WTC11 (cell line): ENCODE data around the gene LCTL. TPM values are rescaled to one million over a fixed set of nuclear protein-coding genes. Genes with fewer than 3 reads are reported as not detected.
"Not testable (repeated sequence)": the region's sequence is repeated elsewhere in the genome, so short reads cannot be mapped to it uniquely, and the experiment has no call there.

Experiments used
- ATAC-seq: fragments of 200-7000 bp; cut with Tn5 transposase; 2 replicates; pipeline ENCODE4 v1.10.0; 2021; ENCODE audit warnings: mild to moderate bottlenecking, moderate library complexity
- CTCF ChIA-PET: fragments of 300-600 bp; sonication (Branson Sonifier 250); formaldehyde crosslinking; loops from one replicate; lab custom pipeline; 2021; ENCODE audit warnings: antibody characterized with exemption; lab: Charles Lee
- POLR2A ChIA-PET: fragments of 350-600 bp; sonication (Branson Sonifier 250); formaldehyde crosslinking; loops from one replicate; lab custom pipeline; 2021; ENCODE audit warnings: antibody characterized with exemption; lab: Charles Lee
- DNase-seq: peaks from one replicate; pipeline ENCODE4 v3.0.0; 2021; ENCODE audit warnings: low spot score
- H3K27ac Mint-ChIP-seq: 2 replicates; pipeline ENCODE4 v1.8.0; 2021; ENCODE audit warnings: mixed read lengths
- H3K27me3 Mint-ChIP-seq: 2 replicates; pipeline ENCODE4 v1.8.0; 2021; ENCODE audit warnings: low read depth, mild to moderate bottlenecking, moderate library complexity, mixed read lengths
- H3K36me3 Mint-ChIP-seq: 2 replicates; pipeline ENCODE4 v1.8.0; 2021; ENCODE audit warnings: mixed read lengths
- H3K4me1 Mint-ChIP-seq: 2 replicates; pipeline ENCODE4 v1.8.0; 2022; ENCODE audit warnings: mixed read lengths
- H3K4me3 Mint-ChIP-seq: 2 replicates; pipeline ENCODE4 v1.8.0; 2021; ENCODE audit warnings: mild to moderate bottlenecking, moderate library complexity, mixed read lengths
- H3K9me3 Mint-ChIP-seq: 2 replicates; pipeline ENCODE4 v1.8.0; 2021; ENCODE audit warnings: mixed read lengths
- AFF4 ChIP-seq: sonication (generic); formaldehyde crosslinking; IDR thresholded peaks from 2 replicates; pipeline ENCODE4 v1.8.1; 2023; ENCODE audit warnings: mild to moderate bottlenecking, missing genetic modification reagents, borderline replicate concordance
- ATF1 ChIP-seq: sonication (generic); formaldehyde crosslinking; IDR thresholded peaks from 2 replicates; pipeline ENCODE4 v1.8.1; 2023; ENCODE audit warnings: mild to moderate bottlenecking, moderate library complexity, missing genetic modification reagents
- ATF6 ChIP-seq: sonication (generic); formaldehyde crosslinking; IDR thresholded peaks from 2 replicates; pipeline ENCODE4 v1.8.1; 2023; ENCODE audit warnings: mild to moderate bottlenecking, missing genetic modification reagents
- CBFB ChIP-seq: sonication (generic); formaldehyde crosslinking; IDR thresholded peaks from 2 replicates; pipeline ENCODE4 v1.8.1; 2022; ENCODE audit warnings: mild to moderate bottlenecking, low read depth, missing genetic modification reagents
- ELF4 ChIP-seq: sonication (generic); formaldehyde crosslinking; IDR thresholded peaks from 2 replicates; pipeline ENCODE4 v1.8.1; 2022; ENCODE audit warnings: low read depth, mild to moderate bottlenecking, moderate library complexity, missing genetic modification reagents
- EMX1 ChIP-seq: fragments of 250-450 bp; sonication (Bioruptor Pico); IDR thresholded peaks from 2 replicates; pipeline ENCODE4 v1.8.0; 2021; ENCODE audit warnings: mild to moderate bottlenecking
- ETV6 ChIP-seq: sonication (generic); formaldehyde crosslinking; IDR thresholded peaks from 2 replicates; pipeline ENCODE4 v1.8.1; 2022; ENCODE audit warnings: mild to moderate bottlenecking, missing genetic modification reagents
- GTF2I ChIP-seq: fragments of 250-450 bp; sonication (Bioruptor Pico); conservative IDR thresholded peaks from 2 replicates; pipeline ENCODE4 v1.4.0; 2021; ENCODE audit warnings: mild to moderate bottlenecking
- PRRX2 ChIP-seq: fragments of 250-450 bp; sonication (Bioruptor Pico); IDR thresholded peaks from 2 replicates; pipeline ENCODE4 v1.8.0; 2021; ENCODE audit warnings: mild to moderate bottlenecking
- ZNF532 ChIP-seq: fragments of 250-450 bp; sonication (Bioruptor Pico); IDR thresholded peaks from 2 replicates; pipeline ENCODE4 v1.9.0; 2021; ENCODE audit warnings: mild to moderate bottlenecking, borderline replicate concordance
- total RNA-seq: library from RNA; stranded (reverse); gene quantifications from 3 replicates; pipeline ENCODE4 v1.2.3, GENCODE V29; 2021

The LCTL gene
- total RNA-seq, 1 experiment from 2014 or later: 2.2 TPM

DNA sequence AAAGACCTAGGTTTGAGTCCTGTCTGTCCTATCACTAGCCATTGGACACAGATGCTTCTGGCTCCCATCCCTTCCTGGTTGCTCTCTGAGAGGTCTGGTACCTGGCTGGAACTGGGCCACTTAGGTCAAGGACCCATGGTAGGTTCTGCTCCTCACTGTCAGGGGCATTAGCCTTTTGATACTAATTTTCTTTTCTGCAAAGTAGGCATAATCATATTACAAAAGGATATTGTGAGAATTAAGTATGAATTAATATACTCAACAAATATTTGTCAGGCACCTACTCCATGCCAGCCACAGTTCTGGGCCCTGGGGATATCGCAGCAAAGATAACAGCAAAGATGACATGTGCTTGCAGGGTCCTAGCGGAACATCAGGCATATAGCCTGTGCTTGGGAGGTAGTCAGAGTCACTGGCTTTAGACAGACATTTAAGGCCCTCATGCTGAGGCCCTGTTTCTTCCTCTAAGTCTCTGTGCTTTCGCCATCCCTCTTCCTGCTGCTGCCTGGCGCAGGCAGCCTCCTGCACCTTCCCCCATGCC, 25.6 kb upstream of the LCTL start (continued):
- TF ChIP-seq ZNF532 (CRISPR knock-in tag): no peak
- no peak for TF ChIP-seq ATF6 (CRISPR knock-in tag)

GRCh38 chr15:66590435-66590834, 24.6 kb upstream of the LCTL start:
- Mint-ChIP-seq H3K27me3 (no peaks in the 10 kb centered on the region; the same call in 1 of the 2 replicates), H3K36me3 (no peaks in the 10 kb centered on the region), H3K27ac (no peak overlapping the region), H3K4me3 (no peak overlapping the region), H3K9me3 (no peaks in the 10 kb centered on the region), H3K4me1 (peaks cover 23% of the 10 kb centered on the region)
- no peak for DNase-seq
- ChIA-PET POLR2A (no interaction called here), CTCF (interaction anchor here (0.6 kb wide), 1 partner anchor 17 kb away, joined by 4 read pairs; no protein-coding TSS in a partner anchor)
- no peak for ATAC-seq
- TF ChIP-seq ELF4 (CRISPR knock-in tag): no peak
- no peak for TF ChIP-seq AFF4
- TF ChIP-seq ETV6 (CRISPR knock-in tag): no peak
- TF ChIP-seq CBFB (CRISPR knock-in tag): no peak
- no peak for TF ChIP-seq EMX1 (CRISPR knock-in tag)
- TF ChIP-seq ATF1 (CRISPR knock-in tag): no peak
- no peak for TF ChIP-seq PRRX2 (CRISPR knock-in tag)
- TF ChIP-seq GTF2I (CRISPR knock-in tag): no peak
- TF ChIP-seq, all 79 proteins: peak for 0

DNA sequence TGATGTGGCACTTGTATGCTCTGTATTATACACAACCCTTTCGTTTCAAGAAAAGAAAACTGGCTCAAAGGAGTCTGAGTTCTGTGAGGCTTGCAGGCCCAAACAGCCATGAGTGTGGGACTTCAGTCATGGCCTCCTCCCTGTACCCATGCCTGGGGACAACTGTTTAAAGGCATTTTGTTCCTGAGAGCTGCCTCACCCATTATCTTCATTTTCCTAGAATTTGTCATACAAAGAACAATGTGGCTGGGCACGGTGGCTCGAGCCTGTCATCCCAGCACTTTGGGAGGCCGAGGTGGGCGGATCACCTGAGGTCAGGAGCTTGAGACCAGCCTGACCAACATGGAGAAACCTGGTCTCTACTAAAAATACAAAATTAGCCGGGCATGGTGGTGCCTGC, 23.6 kb upstream of the LCTL start:
- ATAC-seq, DNase-seq, H3K36me3 Mint-ChIP-seq, POLR2A ChIA-PET, H3K27me3 Mint-ChIP-seq, H3K9me3 Mint-ChIP-seq, H3K27ac Mint-ChIP-seq, H3K4me3 Mint-ChIP-seq: not testable (repeated sequence)
- peaks cover 23% of the 10 kb centered on the region for H3K4me1 Mint-ChIP-seq
- CTCF ChIA-PET: interaction anchor here (0.7 to 2.2 kb wide), 5 partner anchors 14 to 262 kb away, joined by 3 to 15 read pairs (median 3); partner anchors contain the start of gene LCTL
